H1 (cell line): Measurements from ENCODE around the gene MYL9. TPM values are rescaled to one million over a fixed set of nuclear protein-coding genes. Genes with fewer than 3 reads are reported as not detected.
"Not testable (repeated sequence)": the region's sequence is repeated elsewhere in the genome, so short reads cannot be mapped to it uniquely, and the experiment has no call there.

Source experiments
- CTCF ChIA-PET: fragments of 300-600 bp; sonication (Branson Sonifier 250); formaldehyde crosslinking; loops from one replicate; lab custom pipeline; 2021; ENCODE audit not compliant: partially characterized antibody; lab: Charles Lee
- POLR2A ChIA-PET: fragments of 300-600 bp; sonication (Branson Sonifier 250); formaldehyde crosslinking; loops from one replicate; lab custom pipeline; 2021; ENCODE audit warnings: inconsistent platforms; ENCODE audit not compliant: partially characterized antibody; lab: Charles Lee
- DNase-seq, 2 experiments: peaks; one replicate each; pipeline versions ENCODE4 v3.0.0 to v3.0.0-alpha.2; 2010 to 2022; ENCODE audit warnings: low spot score in 2 of 2, low read depth in 1 of 2, mixed read lengths in 1 of 2
- FAIRE-seq: peaks from 2 replicates; lab custom pipeline; 2011; peaks lifted over from hg19 to GRCh38; lab: Jason Lieb, UNC
- H2AFZ ChIP-seq: 2 replicates; pipeline ENCODE4 v1.8.1; 2012; ENCODE audit warnings: low read length, inconsistent platforms
- H2AK5ac ChIP-seq: 2 replicates; pipeline ENCODE4 v1.6.1; 2013; ENCODE audit warnings: low read depth, low read length
- H2BK120ac ChIP-seq: replicated peaks from 2 replicates; pipeline ENCODE3; 2013; ENCODE audit warnings: low read depth, low read length, inconsistent platforms
- H2BK12ac ChIP-seq: 2 replicates; pipeline ENCODE4 v1.6.1; 2013; ENCODE audit warnings: low read depth, low read length
- H2BK15ac ChIP-seq: 2 replicates; pipeline ENCODE4 v1.6.1; 2013; ENCODE audit warnings: low read length
- H2BK20ac ChIP-seq: 2 replicates; pipeline ENCODE4 v1.6.1; 2013; ENCODE audit warnings: low read length
- H2BK5ac ChIP-seq: 2 replicates; pipeline ENCODE4 v1.6.1; 2013; ENCODE audit warnings: low read depth, low read length
- H3K14ac ChIP-seq: 2 replicates; pipeline ENCODE4 v1.6.1; 2013; ENCODE audit warnings: inconsistent platforms; ENCODE audit not compliant: insufficient read length
- H3K18ac ChIP-seq: 2 replicates; pipeline ENCODE4 v1.6.1; 2013; ENCODE audit warnings: low read length; ENCODE audit errors: extremely low read depth
- H3K23ac ChIP-seq: 2 replicates; pipeline ENCODE4 v1.6.1; 2013; ENCODE audit warnings: inconsistent platforms; ENCODE audit not compliant: insufficient read length
- H3K23me2 ChIP-seq: 2 replicates; pipeline ENCODE4 v1.6.1; 2013; ENCODE audit warnings: low read depth, low read length
- H3K27ac ChIP-seq: 2 replicates; pipeline ENCODE4 v1.6.1; 2011; ENCODE audit warnings: low read depth, low read length, inconsistent platforms
- H3K27me3 ChIP-seq, 4 experiments: replicated peaks in 1 of 4; 1 replicate in 1 of 4; 2 replicates in 3 of 4; pipeline versions ENCODE4 v1.6.1 to v1.8.1; 2011 to 2013; ENCODE audit warnings: low read length in 3 of 4, mild to moderate bottlenecking in 3 of 4, inconsistent platforms in 2 of 4, mixed read lengths in 2 of 4, moderate library complexity in 1 of 4; ENCODE audit not compliant: control insufficient read depth in 3 of 4, insufficient read depth in 3 of 4; ENCODE audit errors: extremely low read depth in 1 of 4
- H3K36me3 ChIP-seq, 4 experiments: 2 replicates each; pipeline versions ENCODE4 v1.6.1 to v1.8.1; 2011 to 2013; ENCODE audit warnings: mild to moderate bottlenecking in 4 of 4, low read length in 3 of 4, moderate library complexity in 2 of 4, control low read depth in 1 of 4, inconsistent platforms in 1 of 4; ENCODE audit not compliant: insufficient read depth in 4 of 4, control insufficient read depth in 2 of 4
- H3K4ac ChIP-seq: replicated peaks from 2 replicates; pipeline ENCODE3; 2013; ENCODE audit warnings: low read length, low read depth, mixed read lengths, inconsistent platforms; ENCODE audit not compliant: insufficient read length
- H3K4me1 ChIP-seq, 4 experiments: replicated peaks in 1 of 4; 1 replicate in 1 of 4; 2 replicates in 3 of 4; pipeline versions ENCODE4 v1.6.1 to v1.8.1; 2011 to 2013; ENCODE audit warnings: low read length in 3 of 4, inconsistent platforms in 2 of 4, mixed read lengths in 1 of 4; ENCODE audit not compliant: insufficient read depth in 4 of 4, control insufficient read depth in 3 of 4
- H3K4me2 ChIP-seq, 2 experiments: 2 replicates each; pipeline versions ENCODE4 v1.6.1 to v1.8.1; 2011 to 2013; ENCODE audit warnings: low read depth in 2 of 2, low read length in 2 of 2, control low read depth in 1 of 2, inconsistent platforms in 1 of 2, mild to moderate bottlenecking in 1 of 2; ENCODE audit not compliant: insufficient read depth in 1 of 2
- H3K4me3 ChIP-seq, 4 experiments: fragments of 200-600, 300-600 bp in 1 of 4; sonication (generic), shearing (Covaris generic), sonication (Bioruptor Twin) in 1 of 4; 2 replicates each; pipeline versions ENCODE4 v1.5.1 to v1.8.1; 2011 to 2016; ENCODE audit warnings: low read length in 4 of 4, low read depth in 3 of 4, control low read depth in 2 of 4, inconsistent platforms in 2 of 4, mild to moderate bottlenecking in 2 of 4, mixed read lengths in 1 of 4, moderate library complexity in 1 of 4; ENCODE audit not compliant: insufficient read depth in 2 of 4; ENCODE audit errors: extremely low read depth in 1 of 4
- H3K56ac ChIP-seq: replicated peaks from 2 replicates; pipeline ENCODE3; 2013; ENCODE audit warnings: low read depth, mild to moderate bottlenecking, mixed read lengths, low read length, inconsistent platforms; ENCODE audit not compliant: insufficient read length
- H3K79me1 ChIP-seq: 2 replicates; pipeline ENCODE4 v1.6.1; 2013; ENCODE audit warnings: low read depth, low read length, control low read depth
- H3K79me2 ChIP-seq, 2 experiments: 2 replicates each; pipeline versions ENCODE4 v1.6.1 to v1.8.1; 2012 to 2013; ENCODE audit warnings: low read length in 2 of 2, mild to moderate bottlenecking in 2 of 2, inconsistent platforms in 1 of 2; ENCODE audit not compliant: insufficient read depth in 2 of 2, control insufficient read depth in 1 of 2
- H3K9ac ChIP-seq, 4 experiments: replicated peaks in 1 of 4; 1 replicate in 1 of 4; 2 replicates in 3 of 4; pipeline versions ENCODE4 v1.6.1 to v1.8.1; 2011 to 2013; ENCODE audit warnings: low read depth in 3 of 4, low read length in 3 of 4, control low read depth in 2 of 4, mild to moderate bottlenecking in 2 of 4, moderate library complexity in 2 of 4, inconsistent platforms in 1 of 4; ENCODE audit errors: extremely low read depth in 1 of 4
- H3K9me3 ChIP-seq, 2 experiments: 2 replicates each; pipeline versions ENCODE4 v1.6.1 to v1.8.1; 2012 to 2013; ENCODE audit warnings: mild to moderate bottlenecking in 2 of 2, moderate library complexity in 2 of 2, control low read depth in 1 of 2, inconsistent platforms in 1 of 2, low read depth in 1 of 2, low read length in 1 of 2, mixed read lengths in 1 of 2; ENCODE audit not compliant: insufficient read depth in 2 of 2
- H4K20me1 ChIP-seq, 2 experiments: replicated peaks in 1 of 2; 2 replicates each; pipeline versions ENCODE3 to v1.8.1; 2011 to 2013; ENCODE audit warnings: inconsistent platforms in 2 of 2, low read length in 2 of 2, mild to moderate bottlenecking in 1 of 2; ENCODE audit not compliant: insufficient read depth in 2 of 2, control insufficient read depth in 1 of 2
- H4K5ac ChIP-seq: 2 replicates; pipeline ENCODE4 v1.6.1; 2013; ENCODE audit warnings: low read length, low read depth, mixed read lengths, inconsistent platforms; ENCODE audit not compliant: insufficient read length
- H4K8ac ChIP-seq: 2 replicates; pipeline ENCODE4 v1.8.0; 2013; ENCODE audit warnings: mild to moderate bottlenecking, moderate library complexity, low read length, inconsistent platforms; ENCODE audit not compliant: insufficient read depth; ENCODE audit errors: extremely low read depth
- H4K91ac ChIP-seq: replicated peaks from 2 replicates; pipeline ENCODE3; 2013; ENCODE audit warnings: low read length, mixed read lengths, inconsistent platforms; ENCODE audit not compliant: insufficient read length
- WGBS, 2 experiments: shearing (Covaris generic) in 1 of 2; methylation state at CpG; one replicate each; pipeline versions ENCODE4 v1.1.6 to v1.1.7; 2013 to 2015; ENCODE audit warnings: low lambda C conversion rate in 2 of 2, mixed read lengths in 2 of 2, inconsistent platforms in 1 of 2, low coverage in 1 of 2, missing lambda C conversion rate in 1 of 2; ENCODE audit not compliant: insufficient replicate concordance in 2 of 2, insufficient coverage in 1 of 2, insufficient read length in 1 of 2; ENCODE audit errors: extremely low coverage in 1 of 2, missing lambda C conversion rate in 1 of 2; 5-methylcytosine and 5-hydroxymethylcytosine counted together
- polyA plus RNA-seq, 7 experiments: library from polyadenylated mRNA; depleted of rRNA in 3 of 7; stranded (reverse) in 5 of 7; unstranded in 2 of 7; fragments of >200 nt in 5 of 7; fragments of 200-250 nt in 2 of 7; gene quantifications; 1 replicate in 5 of 7; 2 replicates in 1 of 7; 4 replicates in 1 of 7; pipeline versions ENCODE4 v1.2.1 to v1.2.3, GENCODE V29; 2011 to 2013; ENCODE audit warnings: missing spikeins in 2 of 7, mixed read lengths in 2 of 7
- total RNA-seq: library from RNA; stranded (reverse); fragmentation: NEBNext Ultra II Directional; extraction: Animal tissue kit (Norgen Biotek cat#: 25700); gene quantifications from 2 replicates; pipeline ENCODE4 v1.2.1, GENCODE V29; 2021

MYL9 gene
- total and polyA plus RNA-seq, 2 of the 8 experiments (the other 6 are each of a cell fraction or from before 2014, with no cell fraction given): 26.8 to 193 TPM

GRCh38 chr20:36522412-36522811, 18.9 kb upstream of the MYL9 start:
- H3K4me2 ChIP-seq, H2BK12ac ChIP-seq, H3K4me1 ChIP-seq, H4K5ac ChIP-seq, H4K91ac ChIP-seq, H2AK5ac ChIP-seq, H3K9ac ChIP-seq, H3K79me1 ChIP-seq, H3K4me3 ChIP-seq, H3K9me3 ChIP-seq, POLR2A ChIA-PET, H2AFZ ChIP-seq, H2BK15ac ChIP-seq, H2BK5ac ChIP-seq, H3K23me2 ChIP-seq, FAIRE-seq, H2BK20ac ChIP-seq, H3K18ac ChIP-seq, H3K14ac ChIP-seq, H4K20me1 ChIP-seq, H3K56ac ChIP-seq, H3K23ac ChIP-seq, H3K27me3 ChIP-seq, DNase-seq, H3K27ac ChIP-seq, H3K79me2 ChIP-seq, H4K8ac ChIP-seq, H3K4ac ChIP-seq, H2BK120ac ChIP-seq: not testable (repeated sequence)
- 90% methylated on average over 7 of the region's 7 CpGs; no CpG with 5 or more reads in 1 of the 2 experiments for WGBS, 2 experiments
- H3K36me3 ChIP-seq: peaks cover 6 to 34% (median 16%) of the 10 kb centered on the region in 4 experiments
- CTCF ChIA-PET: interaction anchor here (1.2 to 1.8 kb wide), 3 partner anchors 26 to 83 kb away, joined by 3 to 5 read pairs (median 3); no protein-coding TSS in a partner anchor
